Hematopoietic multipotent progenitor cell treated with erythropoietin and hydrocortisone succinate and interleukin-3 and kit ligand, for 17 days (in vitro differentiated cells): ENCODE data around the gene SLC45A2.
"Not testable (repeated sequence)": the region's sequence is repeated elsewhere in the genome, so short reads cannot be mapped to it uniquely, and the experiment has no call there.

Source experiments
- DNase-seq: peaks from one replicate; pipeline ENCODE4 v3.0.0-alpha.2; 2015; ENCODE audit warnings: low spot score

Gene SLC45A2

GRCh38 chr5:33984671-33985124 is at the start of gene SLC45A2:
SLC45A2 (minus strand) TSS chr5:33984693; CDS start chr5:33984583, 110 bp downstream.
- no peak for DNase-seq

- DNase-seq = no peak
Measured at GRCh38 chr5:34031966-34032365, 47.5 kb upstream of the SLC45A2 start.

GRCh38 chr5:34031117-34031516 is 46.6 kb upstream of the SLC45A2 start:
- DNase-seq = no peak

DNA sequence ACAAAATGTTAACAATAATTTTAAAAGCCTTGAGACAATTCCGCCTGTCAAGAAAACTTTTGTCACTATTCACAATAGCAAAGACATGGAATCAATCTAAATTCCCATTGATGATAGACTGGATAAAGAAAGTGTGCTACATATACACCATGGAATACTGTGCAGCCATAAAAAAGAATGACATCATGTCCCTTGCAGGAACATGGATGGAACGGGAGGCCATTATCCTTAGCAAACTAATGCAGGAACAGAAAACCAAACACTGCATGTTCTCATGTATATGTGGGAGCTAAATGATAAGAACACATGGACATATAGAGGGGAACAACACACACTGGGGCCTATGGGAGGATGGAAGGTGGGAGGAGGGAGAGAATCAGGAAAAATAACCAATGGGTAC is 46.1 kb upstream of the SLC45A2 start:
- not testable (repeated sequence) for DNase-seq

GRCh38 chr5:34030048-34030447 is 45.6 kb upstream of the SLC45A2 start:
- DNase-seq = no peak

DNA sequence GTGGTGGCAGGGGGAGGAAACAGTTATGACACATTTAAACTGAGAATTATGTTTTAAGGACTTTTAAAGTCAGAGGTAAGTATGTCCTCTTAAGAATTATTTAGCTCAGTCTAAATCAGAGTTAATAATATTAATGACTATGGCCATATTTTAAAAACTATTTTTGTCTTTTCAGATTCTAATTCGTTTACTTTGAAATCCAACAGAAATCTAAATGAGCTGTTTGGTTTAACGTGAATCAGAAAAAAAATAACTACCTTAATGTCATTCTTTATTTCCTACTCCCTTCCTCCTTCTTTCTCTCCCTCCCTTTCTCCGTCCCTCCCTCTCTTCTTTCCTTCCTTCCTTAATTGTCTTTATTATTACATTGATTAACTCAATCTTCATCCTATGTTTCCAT is 43.9 kb upstream of the SLC45A2 start:
- DNase-seq = no peak

DNA sequence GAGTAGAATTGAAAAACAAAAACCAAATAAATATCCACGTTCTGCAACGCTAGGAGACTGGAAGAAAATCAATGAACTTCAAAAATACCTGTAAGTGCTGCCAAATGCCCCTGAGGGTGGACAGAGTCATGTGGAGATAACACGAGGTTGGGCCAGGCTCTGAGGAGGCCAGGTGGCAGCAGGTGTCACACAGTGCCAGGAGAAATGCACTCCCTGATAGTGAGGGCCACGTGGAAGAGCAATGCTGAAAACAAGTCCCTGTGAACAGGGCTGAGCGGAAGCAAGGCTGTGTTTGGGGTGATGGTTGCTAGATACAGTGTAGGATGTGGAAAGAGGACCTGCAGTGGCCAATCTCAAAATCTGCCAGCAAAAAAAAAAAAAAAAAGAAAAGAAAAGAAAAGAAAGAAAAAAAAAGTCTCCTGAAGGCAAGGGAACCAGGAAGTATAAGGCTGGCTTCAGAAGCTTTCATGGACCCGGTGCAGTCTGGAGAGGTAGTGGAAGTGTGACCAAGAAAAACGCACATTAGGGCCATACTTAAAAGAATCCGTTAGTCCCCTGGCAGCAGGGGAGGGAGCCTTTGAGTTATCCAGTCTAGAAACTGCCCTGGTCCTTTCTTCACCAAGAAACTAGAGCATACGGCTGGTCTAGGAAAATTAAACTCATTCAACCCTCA is 41.7 kb upstream of the SLC45A2 start:
- no peak for DNase-seq

- DNase-seq = no peak
Measured at GRCh38 chr5:34022121-34022705, 37.7 kb upstream of the SLC45A2 start.

GRCh38 chr5:34021334-34021733 is 36.8 kb upstream of the SLC45A2 start:
- DNase-seq = no peak

DNA sequence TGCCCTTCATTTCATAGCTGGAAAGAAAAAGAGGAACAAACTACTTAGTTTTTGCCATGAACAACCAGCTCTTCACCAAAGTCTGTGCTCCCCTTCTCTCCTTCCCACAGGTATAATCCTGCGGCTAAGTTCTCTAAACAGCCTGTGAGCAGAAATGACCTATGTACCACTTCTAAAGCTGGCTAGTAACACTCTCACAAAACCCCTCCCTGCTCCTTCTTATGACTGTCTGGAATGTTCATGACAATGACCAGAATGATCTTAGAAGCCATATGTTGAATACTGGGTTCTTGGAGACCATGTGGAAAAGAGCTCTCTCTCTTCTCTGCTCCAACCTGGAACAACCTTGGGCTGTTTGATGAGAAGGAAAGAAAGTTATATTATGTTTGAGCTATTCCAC is 36.2 kb upstream of the SLC45A2 start:
- no peak for DNase-seq

- no peak for DNase-seq
Measured at GRCh38 chr5:34017254-34017653, 32.8 kb upstream of the SLC45A2 start.

GRCh38 chr5:34016750-34017149 is 32.3 kb upstream of the SLC45A2 start:
- no peak for DNase-seq

DNA sequence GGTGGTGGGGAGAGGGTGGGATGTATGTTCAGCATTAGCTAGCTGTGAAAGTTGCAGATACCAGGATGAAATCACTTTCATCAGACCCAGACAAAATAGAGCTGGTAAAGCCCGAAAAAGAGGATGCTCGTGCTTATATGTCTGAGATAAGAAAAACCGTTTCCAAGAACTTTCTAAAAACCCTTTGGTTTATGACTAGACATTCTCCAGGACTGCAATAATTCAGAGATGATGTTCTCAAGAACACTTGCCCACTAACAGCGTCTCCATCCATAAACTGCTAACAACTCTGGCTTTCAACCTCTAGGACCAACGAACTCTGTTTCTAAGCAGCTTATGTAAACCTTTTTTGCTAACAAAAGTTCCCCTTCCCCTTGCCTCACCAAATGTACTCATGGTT is 31.7 kb upstream of the SLC45A2 start:
- DNase-seq = no peak

- no peak for DNase-seq
Measured at GRCh38 chr5:34015120-34015822, 30.8 kb upstream of the SLC45A2 start.

DNA sequence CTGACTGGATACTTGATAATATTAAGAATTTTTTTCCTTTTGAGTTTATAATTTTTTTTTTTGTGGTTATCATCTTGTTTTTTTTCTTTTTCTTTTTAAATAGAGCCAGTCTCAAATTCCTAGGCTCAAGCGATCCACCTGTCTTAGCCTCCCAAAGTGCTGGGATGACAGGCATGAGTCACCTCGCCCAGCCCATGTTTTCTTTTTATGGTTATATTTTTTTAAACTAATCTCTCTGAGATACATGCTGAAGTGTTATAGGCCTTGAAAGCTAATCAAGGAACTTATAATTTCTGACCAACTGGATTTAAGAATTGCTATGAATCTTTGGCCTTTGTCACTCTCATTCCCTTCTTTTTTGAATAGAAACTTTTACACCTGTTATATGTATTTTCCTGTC is 30.1 kb upstream of the SLC45A2 start:
- DNase-seq = no peak

GRCh38 chr5:34013547-34013946 is 29.1 kb upstream of the SLC45A2 start:
- no peak for DNase-seq

DNA sequence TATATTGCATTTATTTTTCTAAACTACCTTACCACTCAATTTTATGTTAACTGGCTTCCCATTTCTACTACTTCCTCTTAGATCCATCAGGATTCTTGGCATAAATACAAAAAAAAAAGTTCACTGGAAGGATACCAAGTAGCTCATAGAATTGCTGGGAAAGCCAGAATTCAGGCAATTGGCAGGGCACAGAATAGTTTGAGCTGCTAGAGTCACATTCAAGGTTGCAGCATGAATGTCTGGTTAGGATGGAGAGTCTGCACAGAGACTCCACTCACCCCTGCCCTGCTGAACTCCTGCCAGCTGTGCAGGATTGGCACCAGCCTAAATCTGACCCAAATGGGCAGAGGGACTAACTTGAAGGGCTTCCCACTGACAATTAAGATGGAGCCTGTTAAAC is 28.3 kb upstream of the SLC45A2 start:
- no peak for DNase-seq

DNA sequence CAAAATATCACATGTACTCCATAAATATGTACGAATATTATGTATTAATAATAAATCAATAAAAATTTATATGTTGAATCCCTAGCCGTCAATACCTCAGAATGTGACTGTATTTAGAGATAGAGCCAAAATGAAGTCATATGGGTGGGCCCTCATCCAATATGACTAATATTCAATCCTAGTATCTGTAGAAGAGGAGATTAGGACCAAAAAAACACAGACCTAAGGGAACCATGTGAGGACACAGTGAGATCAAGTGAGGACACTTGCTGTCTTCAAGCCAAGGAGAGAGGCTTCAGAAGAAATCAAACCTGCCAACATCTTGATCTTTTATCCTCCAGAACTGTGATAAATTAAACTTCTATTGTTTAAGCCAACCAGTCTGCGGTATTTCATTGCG is 27.0 kb upstream of the SLC45A2 start:
- DNase-seq = no peak

DNA sequence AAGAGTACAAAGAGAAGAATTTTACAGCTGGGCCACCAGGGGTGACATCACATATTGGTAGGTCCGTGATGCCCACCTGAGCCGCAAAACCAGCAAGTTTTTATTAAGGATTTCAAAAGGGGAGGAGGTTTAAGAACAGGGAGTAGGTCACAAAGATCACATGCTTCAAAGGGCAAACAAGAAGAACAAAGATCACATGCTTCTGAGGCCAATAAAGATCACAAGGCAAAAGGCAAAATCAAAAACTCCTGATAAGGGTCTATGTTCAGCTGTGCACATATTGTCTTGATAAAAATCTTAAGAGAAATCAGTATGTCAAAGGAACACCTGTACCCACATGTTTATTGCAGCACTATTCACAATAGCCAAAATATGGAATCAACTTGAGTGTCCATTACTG is 25.7 kb upstream of the SLC45A2 start:
- DNase-seq = not testable (repeated sequence)

DNA sequence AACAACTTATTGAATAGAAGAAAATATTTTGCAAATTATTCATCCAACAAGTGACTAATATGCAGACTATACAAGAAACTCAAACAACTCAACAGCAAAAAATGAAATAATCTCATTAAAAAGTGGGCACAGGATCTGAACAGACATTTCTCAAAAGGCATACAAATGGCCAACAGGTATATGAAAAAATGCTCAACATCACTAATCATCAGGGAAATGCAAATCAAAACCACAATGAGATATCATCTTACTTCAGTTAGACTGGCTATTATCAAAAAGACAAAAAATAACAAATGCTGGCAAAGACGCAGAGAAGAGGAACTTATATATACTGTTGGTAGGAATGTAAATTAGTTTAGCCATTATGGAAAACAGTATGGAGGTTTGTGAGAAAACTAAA is 25.1 kb upstream of the SLC45A2 start:
- DNase-seq = no peak

DNA sequence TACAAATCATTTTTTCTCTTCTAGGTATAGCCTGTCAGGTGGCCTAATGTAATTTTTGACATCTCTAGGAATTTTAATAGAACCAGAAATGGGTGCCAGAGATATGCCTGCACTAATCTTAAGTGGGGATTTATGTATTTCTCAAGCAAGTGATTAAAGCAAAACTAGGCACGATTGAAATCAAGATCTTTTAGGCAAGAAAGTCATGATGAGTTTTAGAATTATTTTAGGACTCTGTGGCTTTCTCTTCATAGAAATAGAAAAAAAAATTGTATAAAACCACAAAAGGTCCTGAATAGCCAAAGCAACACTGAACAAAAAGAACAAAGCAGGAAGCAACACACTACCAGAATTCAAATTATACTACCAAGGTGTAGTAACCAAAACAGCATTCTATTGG is 24.3 kb upstream of the SLC45A2 start:
- DNase-seq = no peak

DNA sequence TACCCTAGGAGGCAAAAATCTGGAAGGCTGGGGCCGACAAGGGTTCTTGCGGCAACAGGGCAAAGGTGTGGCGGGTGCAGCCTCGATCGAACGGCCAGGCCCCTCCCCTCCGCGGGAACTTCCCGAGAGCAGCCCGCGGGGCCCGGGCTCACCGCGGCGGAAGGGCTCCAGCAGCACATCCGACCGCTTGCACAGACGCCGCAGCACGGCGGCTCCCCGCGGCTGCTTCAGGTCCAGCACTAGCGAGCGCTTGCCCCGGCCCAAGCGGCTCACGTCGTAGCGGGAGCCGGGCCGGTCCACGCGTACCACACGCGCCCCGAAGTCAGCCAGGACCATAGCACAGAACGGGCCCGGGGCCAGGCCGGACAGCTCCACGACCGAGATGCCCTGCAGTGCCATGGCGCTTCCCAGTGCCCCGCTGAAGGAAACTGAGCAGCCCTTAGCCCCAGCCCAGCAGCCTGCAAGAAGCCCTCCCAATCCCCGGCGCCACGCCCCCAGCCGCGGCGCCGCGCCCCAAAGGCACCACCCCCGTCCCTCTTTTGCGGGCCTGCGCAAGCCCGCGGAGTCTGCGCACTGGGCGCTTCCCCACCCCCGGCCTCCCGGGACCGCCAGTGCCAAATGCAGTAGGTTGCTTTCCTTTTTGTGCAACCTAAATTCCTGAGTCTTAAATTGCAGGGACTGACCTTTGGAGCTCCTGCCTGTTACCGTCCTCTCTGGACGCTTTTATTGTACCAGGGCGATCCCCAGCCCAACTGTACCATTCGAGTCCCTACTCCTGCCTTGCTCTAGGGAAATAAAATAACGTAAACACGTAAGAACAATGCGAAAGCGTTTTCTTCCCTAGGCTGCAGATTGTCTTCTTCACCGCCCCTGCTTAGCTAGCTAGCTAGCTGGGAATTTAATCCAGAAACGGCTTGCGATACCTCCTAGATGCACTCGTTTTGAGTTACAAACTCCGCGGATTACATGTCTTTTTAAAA is 23.4 kb upstream of the SLC45A2 start, which contains the start of gene AMACR:
Gene AMACR (minus strand): TSS at position 430 of the 980 bp plus-strand sequence. CDS start 31 bp downstream, at position 399.
- DNase-seq = peak; percentile 38
